ENCODE data around the gene TBX4.
"Not testable (repeated sequence)": the region's sequence is repeated elsewhere in the genome, so short reads cannot be mapped to it uniquely, and the experiment has no call there.

Gene TBX4

DNA sequence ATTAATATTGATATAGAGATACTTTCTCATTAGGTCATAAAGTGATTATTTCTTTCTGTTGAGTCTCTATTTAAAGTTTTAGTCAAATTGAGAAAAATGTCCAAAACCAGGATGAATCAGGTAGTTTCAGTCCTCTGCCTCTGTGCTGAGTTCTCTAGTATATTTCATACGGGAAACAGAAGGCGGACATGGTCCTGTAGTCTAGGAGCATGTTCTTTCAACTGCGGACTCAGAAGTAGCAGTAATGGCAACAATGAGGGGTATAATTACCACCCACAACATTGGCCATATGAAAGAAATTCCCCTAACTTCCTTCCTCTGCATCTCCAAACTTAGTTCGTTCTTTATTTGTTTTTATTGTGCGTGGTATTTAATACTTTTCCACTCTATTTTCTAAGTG is 50.1 kb downstream of the TBX4 start:
- DNase-seq, result no peak

DNA sequence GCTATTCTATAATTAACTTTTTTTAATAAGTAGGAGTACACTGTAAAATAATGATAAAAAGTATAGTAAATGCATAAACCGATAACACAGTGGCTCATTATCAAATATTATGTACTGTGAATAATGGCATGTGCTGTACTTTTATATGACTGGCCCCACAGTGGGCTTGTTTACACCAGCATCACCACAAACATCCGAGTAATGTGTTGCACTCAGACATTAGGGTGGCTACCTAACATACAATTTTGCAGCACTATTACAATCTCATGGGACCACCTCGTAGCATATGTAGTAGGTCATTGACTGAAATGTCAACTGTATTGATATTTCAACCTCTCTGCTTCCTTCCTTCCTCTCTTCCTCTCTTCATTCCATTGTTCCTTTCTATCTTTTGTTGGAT is 51.7 kb downstream of the TBX4 start:
- no peak for DNase-seq

- DNase-seq, result no peak
Measured at GRCh38 chr17:61504697-61505096, 52.5 kb downstream of the TBX4 start.

GRCh38 chr17:61505846-61506627 is 53.8 kb downstream of the TBX4 start:
- DNase-seq, result no peak

- no peak for DNase-seq
Measured at GRCh38 chr17:61507383-61508066, 55.3 kb downstream of the TBX4 start.

DNA sequence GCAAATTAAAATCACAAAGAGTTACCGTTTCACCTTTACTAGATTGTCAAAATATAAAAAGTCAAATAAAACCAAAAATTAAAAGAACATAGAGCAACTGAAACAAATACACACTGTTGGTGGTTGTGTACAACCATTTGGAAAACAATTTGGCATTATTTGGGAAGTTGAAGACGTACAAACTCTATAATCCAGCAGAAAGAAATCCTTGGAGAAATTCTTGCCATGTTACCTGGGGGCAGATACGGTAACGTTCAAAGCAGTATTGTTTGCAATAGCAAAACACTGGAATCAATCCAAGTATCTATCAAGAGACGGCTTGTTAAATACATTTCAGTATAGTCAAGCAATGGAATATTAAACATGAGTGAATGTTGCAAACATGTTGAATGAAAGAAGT is 56.7 kb downstream of the TBX4 start:
- DNase-seq, result no peak

DNA sequence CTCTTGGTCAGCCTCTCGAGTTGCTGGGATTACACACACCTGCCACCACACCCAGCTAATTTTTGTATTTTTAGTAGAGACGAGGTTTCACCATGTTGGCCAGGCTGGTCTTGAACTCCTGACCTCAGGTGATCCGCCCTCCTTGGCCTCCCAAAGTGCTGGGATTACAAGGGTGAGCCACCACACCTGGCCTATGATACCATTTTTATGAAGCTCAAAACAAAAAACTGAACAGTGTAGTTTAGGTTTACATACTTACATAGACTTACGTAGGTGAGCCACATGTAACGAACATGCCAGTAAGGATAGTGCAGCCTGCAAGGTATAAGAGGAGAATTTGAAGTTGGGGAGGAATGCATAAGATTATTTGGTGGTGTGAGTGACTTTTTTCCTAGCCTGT is 57.2 kb downstream of the TBX4 start:
- not testable (repeated sequence) for DNase-seq

GRCh38 chr17:61510237-61510636 is 58.0 kb downstream of the TBX4 start:
- DNase-seq, result no peak

DNA sequence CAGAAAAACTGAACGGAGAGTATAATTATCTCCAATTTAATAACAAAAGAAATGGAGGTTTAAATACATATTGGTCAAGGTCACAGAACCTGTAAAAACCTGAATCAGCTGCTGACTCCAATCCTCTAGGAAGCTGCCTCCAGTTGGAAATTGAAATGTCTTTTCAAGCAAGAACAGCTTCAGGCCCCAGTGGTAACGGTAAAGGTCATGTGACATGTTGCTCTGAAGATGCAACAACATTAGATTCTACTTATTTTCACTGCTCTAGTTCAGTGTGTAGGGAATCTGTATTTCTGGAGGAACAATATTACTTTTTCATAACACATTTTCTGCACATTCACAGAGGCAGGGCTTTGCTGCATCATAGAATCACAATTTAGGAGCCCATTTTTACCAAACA is 58.8 kb downstream of the TBX4 start:
- no peak for DNase-seq

DNA sequence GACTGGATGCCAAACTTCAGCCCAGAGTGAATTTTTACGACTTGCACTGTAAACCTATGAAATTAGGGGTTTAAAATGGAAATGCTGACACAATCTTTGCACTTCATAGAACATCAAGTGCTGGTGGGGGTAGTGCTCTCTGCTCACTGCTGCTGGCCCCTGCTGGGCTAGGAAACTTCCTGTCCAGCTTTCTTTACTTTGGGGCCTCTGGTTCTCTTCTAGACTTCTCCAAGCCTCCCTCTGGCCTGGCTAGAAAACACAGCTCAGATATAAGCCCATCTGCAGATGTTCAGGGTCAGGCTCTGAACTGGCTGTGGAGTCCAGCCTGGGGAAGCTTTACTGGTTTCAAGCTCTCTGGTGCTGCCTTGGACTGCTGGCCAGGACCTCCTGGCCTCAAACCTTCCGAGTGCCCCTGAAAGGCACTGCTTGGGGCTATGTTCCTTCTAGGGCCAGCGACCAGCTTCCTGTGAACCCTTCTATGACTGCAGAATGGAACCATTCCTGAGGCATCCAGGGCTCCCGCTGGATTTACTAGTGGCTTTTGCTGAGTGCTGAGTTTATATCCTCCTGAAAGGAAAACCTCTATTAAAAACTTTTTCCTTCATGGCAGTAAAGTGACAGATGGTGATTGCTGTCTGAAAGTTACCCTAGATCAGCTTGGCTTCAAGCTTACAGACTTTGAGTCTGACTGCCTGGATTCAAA is 59.4 kb downstream of the TBX4 start:
- no peak for DNase-seq

GRCh38 chr17:61514491-61514890 is 62.3 kb downstream of the TBX4 start:
- DNase-seq, result no peak

DNA sequence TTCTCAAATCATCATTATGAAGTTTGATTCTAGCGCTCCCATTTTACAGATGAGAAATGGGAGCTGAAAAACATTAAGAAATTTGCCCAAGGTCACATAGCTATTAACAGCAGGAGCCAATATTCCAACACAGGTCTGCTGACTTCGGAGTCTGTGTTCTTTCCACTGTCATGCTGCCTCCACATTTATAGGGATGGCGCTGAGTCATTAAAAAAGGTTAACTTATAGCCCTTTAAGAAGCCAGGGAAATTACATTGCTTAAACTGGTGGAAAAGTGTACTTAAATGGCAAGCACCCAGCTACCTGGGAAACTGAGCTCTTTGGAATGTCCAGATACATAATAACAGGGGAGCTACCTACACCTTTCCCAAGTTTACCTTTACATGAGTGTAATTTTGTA is 65.0 kb downstream of the TBX4 start:
- DNase-seq, result no peak

- DNase-seq, result no peak
Measured at GRCh38 chr17:61517843-61518606, 65.8 kb downstream of the TBX4 start.

DNA sequence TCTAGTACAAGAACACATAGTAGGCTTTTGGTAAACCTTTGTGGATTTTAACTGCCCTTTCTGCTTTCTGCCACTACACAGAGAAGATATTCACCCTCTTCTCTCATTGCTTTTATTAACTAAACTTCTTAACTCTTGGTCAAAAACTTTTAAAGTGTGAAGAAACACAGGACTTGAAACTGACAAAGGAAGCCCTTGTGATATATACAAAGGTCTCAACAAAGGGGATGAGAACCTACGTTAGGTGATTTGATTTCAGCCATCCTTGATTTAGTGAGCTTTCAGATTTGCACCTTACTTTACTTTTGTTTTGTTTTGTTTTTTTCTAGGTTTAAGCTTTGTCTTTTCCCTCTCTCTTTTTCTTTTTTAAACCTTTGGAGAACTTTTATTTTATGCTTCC is 66.9 kb downstream of the TBX4 start:
- DNase-seq, result no peak

- DNase-seq, result no peak
Measured at GRCh38 chr17:61519754-61520440, 67.7 kb downstream of the TBX4 start.

- DNase-seq, result no peak
Measured at GRCh38 chr17:61520897-61521296, 68.7 kb downstream of the TBX4 start.

DNA sequence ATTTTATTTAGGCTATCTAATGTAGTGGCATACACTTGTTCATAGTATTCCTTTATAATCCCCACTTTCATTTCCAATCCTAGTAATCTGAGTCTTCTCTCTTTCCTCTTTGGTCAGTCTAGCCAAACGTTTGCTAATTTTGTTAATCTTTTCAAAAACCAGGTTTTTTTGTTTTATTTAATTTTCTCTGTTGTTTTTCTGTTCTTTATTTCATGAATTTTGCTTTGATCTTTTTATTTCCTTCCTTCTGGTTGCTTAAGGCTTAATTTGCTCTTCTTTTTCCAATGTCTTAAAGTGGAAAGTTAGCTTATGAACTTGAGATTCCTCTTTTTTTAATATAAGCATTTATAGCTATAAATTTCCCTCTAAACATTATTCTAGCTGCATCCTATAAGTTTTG is 69.9 kb downstream of the TBX4 start:
- no peak for DNase-seq

- no peak for DNase-seq
Measured at GRCh38 chr17:61524319-61524718, 72.1 kb downstream of the TBX4 start.

DNA sequence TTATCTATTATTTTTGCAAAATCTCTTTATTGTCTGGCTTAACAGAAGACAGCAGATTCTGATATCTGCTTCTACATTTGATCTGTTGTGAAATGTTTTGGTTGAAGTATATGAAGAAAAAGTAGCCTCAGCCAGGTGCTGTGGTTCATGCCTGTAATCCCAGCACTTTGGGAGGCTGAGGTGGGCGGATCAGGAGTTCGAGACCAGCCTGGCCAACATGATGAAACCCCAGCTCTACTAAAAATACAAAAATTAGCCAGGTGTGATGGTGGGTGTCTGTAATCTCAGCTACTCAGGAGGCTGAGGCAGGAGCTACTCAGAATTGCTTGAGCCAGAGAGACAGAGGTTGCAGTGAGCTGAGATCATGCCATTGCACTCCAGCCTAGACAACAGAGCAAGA is 75.2 kb downstream of the TBX4 start:
- not testable (repeated sequence) for DNase-seq

GRCh38 chr17:61528171-61528570 is 75.9 kb downstream of the TBX4 start:
- DNase-seq, result no peak

DNA sequence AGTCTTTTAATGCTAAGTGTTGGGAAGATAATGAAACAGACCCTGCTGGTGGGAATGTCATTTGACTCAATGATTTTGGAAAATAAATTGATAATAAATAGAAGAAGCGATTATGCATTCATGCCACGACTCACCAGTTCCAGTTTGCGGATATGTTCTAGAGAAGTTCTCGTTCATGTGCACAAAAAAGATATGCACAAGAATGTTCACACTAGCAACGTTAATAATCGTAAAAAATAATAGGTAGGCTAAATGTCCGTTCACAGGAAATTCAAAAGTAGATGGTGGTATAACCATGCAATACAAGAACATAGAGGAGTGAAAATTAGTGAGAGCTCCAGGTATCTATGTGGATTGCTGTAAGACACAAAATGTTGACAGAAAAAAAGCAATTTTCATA is 79.0 kb downstream of the TBX4 start:
- no peak for DNase-seq

- DNase-seq, result no peak
Measured at GRCh38 chr17:61532826-61533225, 80.6 kb downstream of the TBX4 start.

GRCh38 chr17:61533797-61534196 is 81.6 kb downstream of the TBX4 start:
- no peak for DNase-seq
